ENCODE results near the gene NDUFS2.

Gene NDUFS2

GRCh38 chr1:161158316-161159010 is 43.7 kb upstream of the NDUFS2 start:
- Histone ChIP-seq H3K79me1 (ENCODE audit: low read length) (peaks cover 14% of the 10 kb centered on the region), H3K9ac (ENCODE audit: low read length) (no peak overlapping the region), H2AFZ (ENCODE audit: insufficient read depth, low read length, poor library complexity) (no peak overlapping the region), H3K14ac (ENCODE audit: low read length) (no peak overlapping the region), H4K91ac (ENCODE audit: low read depth, low read length) (peak overlapping the region; percentile 33), H3K18ac (ENCODE audit: low read length) (no peak overlapping the region), H4K12ac (ENCODE audit: low read depth, low read length) (peak overlapping the region; percentile 68), H3K4me2 (ENCODE audit: low read length) (peak overlapping the region; percentile 68), H2BK5ac (ENCODE audit: low read depth, low read length, poor library complexity) (no peak overlapping the region), H3K23ac (ENCODE audit: low read length) (no peak overlapping the region), H3K9me3 (ENCODE audit: insufficient read depth, low read depth, low read length) (peaks cover 2% of the 10 kb centered on the region), H2BK120ac (ENCODE audit: insufficient read depth, low read length, poor library complexity) (no peak overlapping the region), H4K8ac (ENCODE audit: low read depth, low read length) (peak overlapping the region; percentile 91), H2AK5ac (ENCODE audit: low read length) (no peak overlapping the region), H2BK12ac (ENCODE audit: low read length) (no peak overlapping the region), H3K4ac (ENCODE audit: low read depth, low read length) (no peak overlapping the region), H3K79me2 (ENCODE audit: control insufficient read depth, insufficient read depth, low read length, poor library complexity) (peaks cover 12% of the 10 kb centered on the region), H3K36me3 (ENCODE audit: control insufficient read depth in 1 of 2, insufficient read depth in 2 of 2, low read length in 2 of 2) (peaks cover 22 to 47% of the 10 kb centered on the region in 2 experiments), H3K4me3 (ENCODE audit: low read depth, low read length) (no peak overlapping the region), H3K27ac (ENCODE audit: low read depth, low read length) (peak overlapping the region; percentile 7), H3K4me1 (ENCODE audit: control insufficient read depth in 1 of 2, insufficient read depth in 2 of 2, low read length in 2 of 2) (peaks cover 11 to 13% of the 10 kb centered on the region in 2 experiments), H3K27me3 (ENCODE audit: insufficient read depth, low read length) (no peaks in the 10 kb centered on the region)
- WGBS (ENCODE audit: extremely low coverage, insufficient coverage, insufficient read length) = no CpG with 5 or more reads among the region's 9 CpGs
- DNase-seq = no peak

- peak within 1 kb of the TSS; percentile 87 for H3K4ac ChIP-seq (ENCODE audit: low read depth, low read length)
- peaks cover 22 to 50% of the 10 kb centered on the region in 2 experiments for H3K36me3 ChIP-seq (ENCODE audit: control insufficient read depth in 1 of 2, insufficient read depth in 2 of 2, low read length in 2 of 2)
- WGBS (ENCODE audit: extremely low coverage, insufficient coverage, insufficient read length) = no CpG with 5 or more reads among the region's 60 CpGs
- H2BK120ac ChIP-seq (ENCODE audit: insufficient read depth, low read length, poor library complexity) = peak within 1 kb of the TSS; percentile 52
- peak within 1 kb of the TSS; percentile 70 for H3K9ac ChIP-seq (ENCODE audit: low read length)
- DNase-seq = peak; percentile 88 to 96
- H4K91ac ChIP-seq (ENCODE audit: low read depth, low read length) = peak within 1 kb of the TSS; percentile 90
- no peaks in the 10 kb centered on the region for H3K27me3 ChIP-seq (ENCODE audit: insufficient read depth, low read length)
- peaks cover 8% of the 10 kb centered on the region for H3K79me2 ChIP-seq (ENCODE audit: control insufficient read depth, insufficient read depth, low read length, poor library complexity)
- peak within 1 kb of the TSS; percentile 73 for H4K12ac ChIP-seq (ENCODE audit: low read depth, low read length)
- H2BK5ac ChIP-seq (ENCODE audit: low read depth, low read length, poor library complexity) = peak within 1 kb of the TSS; percentile 61
- H2BK12ac ChIP-seq (ENCODE audit: low read length) = no peak within 1 kb of the TSS
- peaks cover 2% of the 10 kb centered on the region for H3K9me3 ChIP-seq (ENCODE audit: insufficient read depth, low read depth, low read length)
- H3K4me1 ChIP-seq (ENCODE audit: control insufficient read depth in 1 of 2, insufficient read depth in 2 of 2, low read length in 2 of 2) = peaks cover 11 to 13% of the 10 kb centered on the region in 2 experiments
- H3K27ac ChIP-seq (ENCODE audit: low read depth, low read length) = peak within 1 kb of the TSS; percentile 54
- H3K79me1 ChIP-seq (ENCODE audit: low read length) = peaks cover 8% of the 10 kb centered on the region
- H2AFZ ChIP-seq (ENCODE audit: insufficient read depth, low read length, poor library complexity) = peak within 1 kb of the TSS; percentile 88
- H2AK5ac ChIP-seq (ENCODE audit: low read length) = peak within 1 kb of the TSS; percentile 83
- no peak within 1 kb of the TSS for H3K23ac ChIP-seq (ENCODE audit: low read length)
- H3K4me2 ChIP-seq (ENCODE audit: low read length) = peak within 1 kb of the TSS; percentile 68
- peak within 1 kb of the TSS; percentile 84 for H3K4me3 ChIP-seq (ENCODE audit: low read depth, low read length)
- peak within 1 kb of the TSS; percentile 72 for H3K14ac ChIP-seq (ENCODE audit: low read length)
- H3K18ac ChIP-seq (ENCODE audit: low read length) = peak within 1 kb of the TSS; percentile 95
- H4K8ac ChIP-seq (ENCODE audit: low read depth, low read length) = peak within 1 kb of the TSS; percentile 99
These were observed 42.9 kb upstream of the NDUFS2 start, which contains the start of gene USP21 for GRCh38 chr1:161159087-161159912. Gene USP21, plus strand, starts transcription at chr1:161159500. Its CDS starts 1,141 bp downstream, at chr1:161160641.

GRCh38 chr1:161159913-161160243 is 42.3 kb upstream of the NDUFS2 start:
- H4K8ac ChIP-seq (ENCODE audit: low read depth, low read length) = peak overlapping the region; percentile 99
- peak overlapping the region; percentile 61 for H2BK5ac ChIP-seq (ENCODE audit: low read depth, low read length, poor library complexity)
- H3K23ac ChIP-seq (ENCODE audit: low read length) = no peak overlapping the region
- H2BK12ac ChIP-seq (ENCODE audit: low read length) = no peak overlapping the region
- peak overlapping the region; percentile 83 for H2AK5ac ChIP-seq (ENCODE audit: low read length)
- H3K9ac ChIP-seq (ENCODE audit: low read length) = peak overlapping the region; percentile 70
- no CpG with 5 or more reads among the region's 11 CpGs for WGBS (ENCODE audit: extremely low coverage, insufficient coverage, insufficient read length)
- H3K79me1 ChIP-seq (ENCODE audit: low read length) = peaks cover 7% of the 10 kb centered on the region
- no peaks in the 10 kb centered on the region for H3K27me3 ChIP-seq (ENCODE audit: insufficient read depth, low read length)
- peak overlapping the region; percentile 52 for H2BK120ac ChIP-seq (ENCODE audit: insufficient read depth, low read length, poor library complexity)
- peaks cover 2% of the 10 kb centered on the region for H3K9me3 ChIP-seq (ENCODE audit: insufficient read depth, low read depth, low read length)
- peak overlapping the region; percentile 63 for H3K4me2 ChIP-seq (ENCODE audit: low read length)
- H3K27ac ChIP-seq (ENCODE audit: low read depth, low read length) = peak overlapping the region; percentile 54
- H3K14ac ChIP-seq (ENCODE audit: low read length) = peak overlapping the region; percentile 72
- H3K4me1 ChIP-seq (ENCODE audit: control insufficient read depth in 1 of 2, insufficient read depth in 2 of 2, low read length in 2 of 2) = peaks cover 9 to 11% of the 10 kb centered on the region in 2 experiments
- peak overlapping the region; percentile 95 for H3K18ac ChIP-seq (ENCODE audit: low read length)
- peak overlapping the region; percentile 82 for H2AFZ ChIP-seq (ENCODE audit: insufficient read depth, low read length, poor library complexity)
- H4K12ac ChIP-seq (ENCODE audit: low read depth, low read length) = peak overlapping the region; percentile 73
- DNase-seq = no peak
- H3K4me3 ChIP-seq (ENCODE audit: low read depth, low read length) = peak overlapping the region; percentile 84
- H3K4ac ChIP-seq (ENCODE audit: low read depth, low read length) = peak overlapping the region; percentile 87
- peaks cover 8% of the 10 kb centered on the region for H3K79me2 ChIP-seq (ENCODE audit: control insufficient read depth, insufficient read depth, low read length, poor library complexity)
- H3K36me3 ChIP-seq (ENCODE audit: control insufficient read depth in 1 of 2, insufficient read depth in 2 of 2, low read length in 2 of 2) = peaks cover 26 to 53% of the 10 kb centered on the region in 2 experiments
- peak overlapping the region; percentile 90 for H4K91ac ChIP-seq (ENCODE audit: low read depth, low read length)

GRCh38 chr1:161160671-161161145 is 41.5 kb upstream of the NDUFS2 start:
- H3K18ac ChIP-seq (ENCODE audit: low read length) = no peak overlapping the region
- peaks cover 28 to 57% of the 10 kb centered on the region in 2 experiments for H3K36me3 ChIP-seq (ENCODE audit: control insufficient read depth in 1 of 2, insufficient read depth in 2 of 2, low read length in 2 of 2)
- H2AK5ac ChIP-seq (ENCODE audit: low read length) = no peak overlapping the region
- no peak overlapping the region for H3K27ac ChIP-seq (ENCODE audit: low read depth, low read length)
- no peak overlapping the region for H2BK12ac ChIP-seq (ENCODE audit: low read length)
- peaks cover 11 to 14% of the 10 kb centered on the region in 2 experiments for H3K4me1 ChIP-seq (ENCODE audit: control insufficient read depth in 1 of 2, insufficient read depth in 2 of 2, low read length in 2 of 2)
- H3K4me2 ChIP-seq (ENCODE audit: low read length) = no peak overlapping the region
- no peak overlapping the region for H2BK5ac ChIP-seq (ENCODE audit: low read depth, low read length, poor library complexity)
- H3K27me3 ChIP-seq (ENCODE audit: insufficient read depth, low read length) = no peaks in the 10 kb centered on the region
- no peak overlapping the region for H3K14ac ChIP-seq (ENCODE audit: low read length)
- no peak overlapping the region for H3K4me3 ChIP-seq (ENCODE audit: low read depth, low read length)
- H3K4ac ChIP-seq (ENCODE audit: low read depth, low read length) = no peak overlapping the region
- H4K91ac ChIP-seq (ENCODE audit: low read depth, low read length) = no peak overlapping the region
- no peak overlapping the region for H2AFZ ChIP-seq (ENCODE audit: insufficient read depth, low read length, poor library complexity)
- H3K79me2 ChIP-seq (ENCODE audit: control insufficient read depth, insufficient read depth, low read length, poor library complexity) = peaks cover 8% of the 10 kb centered on the region
- H4K12ac ChIP-seq (ENCODE audit: low read depth, low read length) = peak overlapping the region; percentile 46
- H3K23ac ChIP-seq (ENCODE audit: low read length) = no peak overlapping the region
- no peak overlapping the region for H2BK120ac ChIP-seq (ENCODE audit: insufficient read depth, low read length, poor library complexity)
- peaks cover 2% of the 10 kb centered on the region for H3K9me3 ChIP-seq (ENCODE audit: insufficient read depth, low read depth, low read length)
- no peak overlapping the region for H4K8ac ChIP-seq (ENCODE audit: low read depth, low read length)
- H3K79me1 ChIP-seq (ENCODE audit: low read length) = peaks cover 7% of the 10 kb centered on the region
- DNase-seq = no peak
- peak overlapping the region; percentile 0 for H3K9ac ChIP-seq (ENCODE audit: low read length)
- no CpG with 5 or more reads among the region's 22 CpGs for WGBS (ENCODE audit: extremely low coverage, insufficient coverage, insufficient read length)
